ENCODE data around the gene CNN2. TPM values are rescaled to one million over a fixed set of nuclear protein-coding genes. Genes with fewer than 3 reads are reported as not detected.
A peak's percentile ranks its signal among the peaks of the same experiment; 100 is the strongest.

CNN2 gene
- total and polyA plus RNA-seq, 2 of the 13 experiments (the other 11 are each of a cell fraction or from before 2014, with no cell fraction given): 63.6 to 70.0 TPM

DNA sequence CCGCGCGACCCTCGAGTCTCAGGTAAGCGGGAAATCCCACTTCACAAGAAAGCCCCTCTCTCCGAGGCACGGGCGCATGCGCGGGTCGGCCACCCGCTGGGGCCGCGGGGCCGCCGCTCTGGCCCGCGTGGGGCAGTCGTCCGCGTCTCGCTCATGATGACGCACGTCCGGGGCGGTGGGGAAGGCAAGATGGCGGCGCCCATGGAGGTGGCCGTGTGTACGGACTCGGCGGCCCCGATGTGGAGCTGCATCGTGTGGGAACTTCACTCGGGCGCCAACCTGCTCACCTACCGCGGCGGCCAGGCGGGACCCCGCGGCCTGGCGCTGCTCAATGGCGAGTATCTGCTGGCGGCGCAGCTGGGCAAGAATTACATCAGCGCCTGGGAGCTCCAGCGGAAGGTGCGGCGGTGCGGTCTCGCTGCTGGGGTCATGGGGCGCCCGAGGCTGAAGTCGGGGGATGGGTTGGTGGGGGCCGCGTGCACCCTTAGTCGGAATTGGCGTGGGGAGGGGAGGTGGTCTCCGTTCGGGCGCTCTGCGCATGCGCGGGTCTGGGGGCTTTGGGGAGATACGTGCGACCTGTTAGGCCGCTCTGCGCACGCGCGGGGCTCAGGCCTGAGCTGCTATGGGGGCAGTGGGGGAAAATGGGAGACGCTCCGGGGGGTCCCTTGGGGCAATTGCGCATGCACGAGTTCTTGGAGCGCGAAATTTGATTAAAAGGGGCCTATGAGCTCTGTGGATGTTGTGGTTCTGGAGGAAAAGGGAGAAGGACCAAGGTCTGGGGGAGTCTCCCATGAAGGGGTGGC lies 42.0 kb upstream of the CNN2 start, which contains the start of gene WDR18 (continued):
- TF ChIP-seq, protein P1, sequence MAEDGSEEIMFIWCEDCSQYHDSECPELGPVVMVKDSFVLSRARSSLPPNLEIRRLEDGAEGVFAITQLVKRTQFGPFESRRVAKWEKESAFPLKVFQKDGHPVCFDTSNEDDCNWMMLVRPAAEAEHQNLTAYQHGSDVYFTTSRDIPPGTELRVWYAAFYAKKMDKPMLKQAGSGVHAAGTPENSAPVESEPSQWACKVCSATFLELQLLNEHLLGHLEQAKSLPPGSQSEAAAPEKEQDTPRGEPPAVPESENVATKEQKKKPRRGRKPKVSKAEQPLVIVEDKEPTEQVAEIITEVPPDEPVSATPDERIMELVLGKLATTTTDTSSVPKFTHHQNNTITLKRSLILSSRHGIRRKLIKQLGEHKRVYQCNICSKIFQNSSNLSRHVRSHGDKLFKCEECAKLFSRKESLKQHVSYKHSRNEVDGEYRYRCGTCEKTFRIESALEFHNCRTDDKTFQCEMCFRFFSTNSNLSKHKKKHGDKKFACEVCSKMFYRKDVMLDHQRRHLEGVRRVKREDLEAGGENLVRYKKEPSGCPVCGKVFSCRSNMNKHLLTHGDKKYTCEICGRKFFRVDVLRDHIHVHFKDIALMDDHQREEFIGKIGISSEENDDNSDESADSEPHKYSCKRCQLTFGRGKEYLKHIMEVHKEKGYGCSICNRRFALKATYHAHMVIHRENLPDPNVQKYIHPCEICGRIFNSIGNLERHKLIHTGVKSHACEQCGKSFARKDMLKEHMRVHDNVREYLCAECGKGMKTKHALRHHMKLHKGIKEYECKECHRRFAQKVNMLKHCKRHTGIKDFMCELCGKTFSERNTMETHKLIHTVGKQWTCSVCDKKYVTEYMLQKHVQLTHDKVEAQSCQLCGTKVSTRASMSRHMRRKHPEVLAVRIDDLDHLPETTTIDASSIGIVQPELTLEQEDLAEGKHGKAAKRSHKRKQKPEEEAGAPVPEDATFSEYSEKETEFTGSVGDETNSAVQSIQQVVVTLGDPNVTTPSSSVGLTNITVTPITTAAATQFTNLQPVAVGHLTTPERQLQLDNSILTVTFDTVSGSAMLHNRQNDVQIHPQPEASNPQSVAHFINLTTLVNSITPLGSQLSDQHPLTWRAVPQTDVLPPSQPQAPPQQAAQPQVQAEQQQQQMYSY (CRISPR knock-in tag; IDR thresholded peaks at IDR 0.05): no peak
- TF ChIP-seq, protein P2, sequence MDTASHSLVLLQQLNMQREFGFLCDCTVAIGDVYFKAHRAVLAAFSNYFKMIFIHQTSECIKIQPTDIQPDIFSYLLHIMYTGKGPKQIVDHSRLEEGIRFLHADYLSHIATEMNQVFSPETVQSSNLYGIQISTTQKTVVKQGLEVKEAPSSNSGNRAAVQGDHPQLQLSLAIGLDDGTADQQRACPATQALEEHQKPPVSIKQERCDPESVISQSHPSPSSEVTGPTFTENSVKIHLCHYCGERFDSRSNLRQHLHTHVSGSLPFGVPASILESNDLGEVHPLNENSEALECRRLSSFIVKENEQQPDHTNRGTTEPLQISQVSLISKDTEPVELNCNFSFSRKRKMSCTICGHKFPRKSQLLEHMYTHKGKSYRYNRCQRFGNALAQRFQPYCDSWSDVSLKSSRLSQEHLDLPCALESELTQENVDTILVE (CRISPR knock-in tag; IDR thresholded peaks at IDR 0.05): peak; percentile 47; the same call in 1 of the 2 replicates
- TF ChIP-seq SYNCRIP (IDR thresholded peaks at IDR 0.05; ENCODE audit: insufficient read depth, low read depth, low read length) (no peak), NCOA2 (CRISPR knock-in tag; IDR thresholded peaks at IDR 0.05) (no peak), NBN (conservative IDR thresholded peaks at IDR 0.05) (no peak), ZNF558 (CRISPR knock-in tag; IDR thresholded peaks at IDR 0.05; ENCODE audit: borderline replicate concordance) (no peak), ZNF326 (CRISPR knock-in tag; IDR thresholded peaks at IDR 0.05; ENCODE audit: borderline replicate concordance) (no peak), ZNF883 (CRISPR knock-in tag; IDR thresholded peaks at IDR 0.05; ENCODE audit: not compliant biosample characterization) (peak; percentile 85), BRCA1 (CRISPR knock-in tag; IDR thresholded peaks at IDR 0.05) (no peak), EEA1 (CRISPR knock-in tag; IDR thresholded peaks at IDR 0.05; ENCODE audit: borderline replicate concordance) (peak; percentile 77; the same call in 1 of the 2 replicates), MBD4 (IDR thresholded peaks at IDR 0.05; ENCODE audit: borderline replicate concordance, low read length) (no peak), NR2F1 (CRISPR knock-in tag; IDR thresholded peaks at IDR 0.05) (0 out of 4 replicates have a peak, but pooled peaks of 1 of the 2 experiments have one; percentile 2), MTERF4 (CRISPR knock-in tag; IDR thresholded peaks at IDR 0.05) (0 out of 2 replicates have a peak, but pooled peaks have one; percentile 24), HMGXB4 (CRISPR knock-in tag; IDR thresholded peaks at IDR 0.05; ENCODE audit: borderline replicate concordance in 1 of 2, low read depth in 1 of 2) (peak; percentile 70 to 83; a peak in 2 of 4 replicates), KLF12 (CRISPR knock-in tag; IDR thresholded peaks at IDR 0.05; ENCODE audit: borderline replicate concordance) (no peak), HES4 (CRISPR knock-in tag; IDR thresholded peaks at IDR 0.05; ENCODE audit: borderline replicate concordance) (0 out of 2 replicates have a peak, but pooled peaks have one; percentile 57), FOXA1 (IDR thresholded peaks at IDR 0.05) (no peak), FOXA1 (CRISPR knock-in tag; IDR thresholded peaks at IDR 0.05) (0 out of 2 replicates have a peak, but pooled peaks have one; percentile 23)
- TF ChIP-seq, protein P3, sequence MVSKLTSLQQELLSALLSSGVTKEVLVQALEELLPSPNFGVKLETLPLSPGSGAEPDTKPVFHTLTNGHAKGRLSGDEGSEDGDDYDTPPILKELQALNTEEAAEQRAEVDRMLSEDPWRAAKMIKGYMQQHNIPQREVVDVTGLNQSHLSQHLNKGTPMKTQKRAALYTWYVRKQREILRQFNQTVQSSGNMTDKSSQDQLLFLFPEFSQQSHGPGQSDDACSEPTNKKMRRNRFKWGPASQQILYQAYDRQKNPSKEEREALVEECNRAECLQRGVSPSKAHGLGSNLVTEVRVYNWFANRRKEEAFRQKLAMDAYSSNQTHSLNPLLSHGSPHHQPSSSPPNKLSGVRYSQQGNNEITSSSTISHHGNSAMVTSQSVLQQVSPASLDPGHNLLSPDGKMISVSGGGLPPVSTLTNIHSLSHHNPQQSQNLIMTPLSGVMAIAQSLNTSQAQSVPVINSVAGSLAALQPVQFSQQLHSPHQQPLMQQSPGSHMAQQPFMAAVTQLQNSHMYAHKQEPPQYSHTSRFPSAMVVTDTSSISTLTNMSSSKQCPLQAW (CRISPR knock-in tag; IDR thresholded peaks at IDR 0.05): peak; percentile 62

Data from HepG2 (cell line).